ENCODE data around the gene EHD1. TPM values are rescaled to one million over a fixed set of nuclear protein-coding genes. Genes with fewer than 3 reads are reported as not detected.

EHD1 gene
- total RNA-seq, 2 experiments from 2014 or later, result 101 to 153 TPM

DNA sequence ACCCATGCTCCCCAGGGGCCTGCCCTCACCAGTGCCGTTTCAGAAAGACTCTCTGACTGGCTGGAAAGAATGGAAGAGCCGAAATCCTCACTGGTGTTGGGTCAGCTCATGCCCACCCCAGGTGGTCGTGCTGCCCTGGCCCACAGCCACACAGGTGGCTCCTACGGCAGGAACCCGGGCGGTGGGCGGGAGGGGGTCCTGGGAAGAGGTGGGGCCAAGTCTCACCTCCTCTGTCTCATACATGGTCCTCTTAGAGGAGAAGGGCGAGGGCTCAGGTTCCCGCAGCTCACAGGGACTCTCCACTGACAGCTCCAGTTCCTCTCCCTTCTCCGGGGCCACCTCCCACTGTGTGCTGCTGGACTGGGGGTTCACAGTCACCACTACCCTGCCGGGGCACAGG lies 30.3 kb upstream of the EHD1 start:
- POLR2A ChIA-PET, result no interaction called here

GRCh38 chr11:64906314-64906635 lies 27.9 kb upstream of the EHD1 start:
- no peaks in the 10 kb centered on the region for H3K9me3 ChIP-seq (ENCODE audit: low read length)
- H3K4me3 ChIP-seq (ENCODE audit: low read depth, low read length, poor library complexity, severe bottlenecking), result no peak overlapping the region
- no TSS peak for BruUV-seq (replicated peaks)
- H4K20me1 ChIP-seq (ENCODE audit: insufficient read depth, low read length), result no peaks in the 10 kb centered on the region
- intact Hi-C loops (cut with micrococcal nuclease; ENCODE audit: unreplicated experiment), result no loop called here
- no peaks in the 10 kb centered on the region for H3K79me2 ChIP-seq (ENCODE audit: insufficient read depth, low read depth, low read length)
- no peak for TF ChIP-seq EZH2phosphoT487 (IDR thresholded peaks at IDR 0.05; ENCODE audit: borderline replicate concordance, low read depth, low read length)
- no peak for TF ChIP-seq CTCF (conservative IDR thresholded peaks at IDR 0.05; ENCODE audit: low read length)
- ChIA-PET CTCF (ENCODE audit: unreplicated experiment) (no interaction called here), POLR2A (no interaction called here)
- no peak overlapping the region for H2AFZ ChIP-seq (ENCODE audit: low read length)
- H3K4me2 ChIP-seq (ENCODE audit: low read length), result no peak overlapping the region
- H3K27ac ChIP-seq (ENCODE audit: low read depth, low read length, poor library complexity, severe bottlenecking), result no peak overlapping the region
- no peak for DNase-seq (ENCODE audit: low spot score)
- no peaks in the 10 kb centered on the region for H3K4me1 ChIP-seq (ENCODE audit: insufficient read depth, low read length, poor library complexity, severe bottlenecking)
- H3K36me3 ChIP-seq (ENCODE audit: insufficient read depth, low read length), result peaks cover 66% of the 10 kb centered on the region
- H3K9me2 ChIP-seq (ENCODE audit: insufficient read depth, low read length), result no peaks in the 10 kb centered on the region

More for the DNA sequence above, 30.3 kb upstream of the EHD1 start:
- CTCF ChIA-PET (ENCODE audit: unreplicated experiment), result no interaction called here
- no peak overlapping the region for H3K27ac ChIP-seq (ENCODE audit: low read depth, low read length, poor library complexity, severe bottlenecking)
- no peaks in the 10 kb centered on the region for H3K9me2 ChIP-seq (ENCODE audit: insufficient read depth, low read length)
- H3K79me2 ChIP-seq (ENCODE audit: insufficient read depth, low read depth, low read length), result no peaks in the 10 kb centered on the region
- H3K4me3 ChIP-seq (ENCODE audit: low read depth, low read length, poor library complexity, severe bottlenecking), result no peak overlapping the region
- no TSS peak for BruUV-seq (replicated peaks)
- no peak for DNase-seq (ENCODE audit: low spot score)
- no peaks in the 10 kb centered on the region for H4K20me1 ChIP-seq (ENCODE audit: insufficient read depth, low read length)
- intact Hi-C loops (cut with micrococcal nuclease; ENCODE audit: unreplicated experiment), result no loop called here
- H3K4me1 ChIP-seq (ENCODE audit: insufficient read depth, low read length, poor library complexity, severe bottlenecking), result no peaks in the 10 kb centered on the region
- H3K36me3 ChIP-seq (ENCODE audit: insufficient read depth, low read length), result peaks cover 70% of the 10 kb centered on the region
- H2AFZ ChIP-seq (ENCODE audit: low read length), result no peak overlapping the region
- H3K9me3 ChIP-seq (ENCODE audit: low read length), result no peaks in the 10 kb centered on the region
- TF ChIP-seq EZH2phosphoT487 (IDR thresholded peaks at IDR 0.05; ENCODE audit: borderline replicate concordance, low read depth, low read length), result no peak
- TF ChIP-seq CTCF (conservative IDR thresholded peaks at IDR 0.05; ENCODE audit: low read length), result no peak
- no peak overlapping the region for H3K4me2 ChIP-seq (ENCODE audit: low read length)

DNA sequence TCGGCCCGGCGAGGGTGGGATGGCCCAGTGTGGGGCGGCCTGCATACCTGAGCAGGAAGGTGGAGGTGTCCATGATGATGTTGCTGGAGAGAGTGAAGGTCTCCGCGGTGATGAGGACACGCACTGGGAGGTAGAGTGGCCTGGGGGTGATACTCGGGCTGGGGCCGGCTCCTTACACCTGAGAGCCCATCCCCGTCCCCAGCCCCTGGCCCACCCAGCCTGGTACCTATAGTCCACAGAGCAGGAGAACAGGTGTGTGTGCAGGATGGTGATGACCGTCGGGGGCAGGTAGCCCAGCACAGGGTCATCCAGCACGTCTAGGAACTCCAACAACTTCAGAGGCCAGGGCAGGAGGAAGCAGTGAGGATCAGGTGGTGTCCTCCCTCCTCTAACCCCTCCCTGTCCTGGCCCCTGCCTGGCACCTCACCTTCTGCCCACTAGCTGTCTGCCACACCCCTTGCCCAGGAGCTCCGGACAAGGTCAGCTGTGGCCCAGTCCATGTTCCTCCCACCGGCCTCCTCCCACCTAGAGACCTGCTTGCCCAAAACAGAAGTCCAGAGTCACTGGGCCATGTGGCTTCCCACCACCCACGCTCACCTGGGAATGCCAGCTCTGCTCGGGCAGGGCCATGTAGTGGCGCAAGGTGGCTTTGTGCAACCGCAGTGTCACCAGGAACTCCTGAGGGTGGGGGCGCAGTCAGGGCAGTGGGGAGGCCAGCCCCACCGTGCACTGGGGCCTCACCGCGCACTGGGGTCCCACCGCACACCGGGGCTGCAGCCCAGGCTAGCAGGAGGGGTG lies 27.3 kb upstream of the EHD1 start:
- Histone ChIP-seq H3K27ac (ENCODE audit: low read depth, low read length, poor library complexity, severe bottlenecking) (no peak overlapping the region), H3K4me2 (ENCODE audit: low read length) (no peak overlapping the region), H2AFZ (ENCODE audit: low read length) (no peak overlapping the region), H3K4me3 (ENCODE audit: low read depth, low read length, poor library complexity, severe bottlenecking) (no peak overlapping the region), H3K36me3 (ENCODE audit: insufficient read depth, low read length) (peaks cover 61% of the 10 kb centered on the region), H4K20me1 (ENCODE audit: insufficient read depth, low read length) (no peaks in the 10 kb centered on the region), H3K9me2 (ENCODE audit: insufficient read depth, low read length) (no peaks in the 10 kb centered on the region), H3K9me3 (ENCODE audit: low read length) (no peaks in the 10 kb centered on the region), H3K4me1 (ENCODE audit: insufficient read depth, low read length, poor library complexity, severe bottlenecking) (no peaks in the 10 kb centered on the region), H3K79me2 (ENCODE audit: insufficient read depth, low read depth, low read length) (no peaks in the 10 kb centered on the region)
- ChIA-PET POLR2A (no interaction called here), CTCF (ENCODE audit: unreplicated experiment) (no interaction called here)
- intact Hi-C loops (cut with micrococcal nuclease; ENCODE audit: unreplicated experiment), result no loop called here
- no peak for TF ChIP-seq EZH2phosphoT487 (IDR thresholded peaks at IDR 0.05; ENCODE audit: borderline replicate concordance, low read depth, low read length)
- no peak for TF ChIP-seq CTCF (conservative IDR thresholded peaks at IDR 0.05; ENCODE audit: low read length)
- DNase-seq (ENCODE audit: low spot score), result no peak
- no TSS peak for BruUV-seq (replicated peaks)

All from OCI-LY7 (cell line).